ENCODE results near the gene PDE1C. TPM values are rescaled to one million over a fixed set of nuclear protein-coding genes. Genes with fewer than 3 reads are reported as not detected.

The PDE1C gene
- total RNA-seq, 3 donors from 2014 or later: not detected

- ATAC-seq: no peak
Observed at GRCh38 chr7:31917256-31917655, 153.0 kb downstream of the PDE1C start.

GRCh38 chr7:31910191-31910590, 160.0 kb downstream of the PDE1C start:
- H3K27me3 Mint-ChIP-seq (ENCODE audit: low read depth): no peaks in the 10 kb centered on the region

More at GRCh38 chr7:31917256-31917655, 153.0 kb downstream of the PDE1C start:
- DNase-seq: no peak
- Mint-ChIP-seq H3K9me3 (no peaks in the 10 kb centered on the region), H3K27me3 (ENCODE audit: low read depth) (no peaks in the 10 kb centered on the region), H3K4me3 (no peak overlapping the region), H3K36me3 (ENCODE audit: insufficient read depth) (no peaks in the 10 kb centered on the region), H3K4me1 (ENCODE audit: low read depth) (no peaks in the 10 kb centered on the region)

GRCh38 chr7:31906479-31907171, 163.6 kb downstream of the PDE1C start:
- ATAC-seq (no peak), DNase-seq (no peak)
- Mint-ChIP-seq H3K9me3 (no peaks in the 10 kb centered on the region), H3K27me3 (ENCODE audit: low read depth) (no peaks in the 10 kb centered on the region), H3K36me3 (ENCODE audit: insufficient read depth) (no peaks in the 10 kb centered on the region), H3K4me1 (ENCODE audit: low read depth) (no peaks in the 10 kb centered on the region), H3K4me3 (no peak overlapping the region)

More at GRCh38 chr7:31910191-31910590, 160.0 kb downstream of the PDE1C start:
- H3K4me1 Mint-ChIP-seq (ENCODE audit: low read depth): no peaks in the 10 kb centered on the region
- H3K9me3 Mint-ChIP-seq: no peaks in the 10 kb centered on the region
- H3K36me3 Mint-ChIP-seq (ENCODE audit: insufficient read depth): no peaks in the 10 kb centered on the region
- ATAC-seq (no peak), DNase-seq (no peak)
- H3K4me3 Mint-ChIP-seq: no peak overlapping the region

GRCh38 chr7:31903962-31904361, 166.2 kb downstream of the PDE1C start:
- ATAC-seq (no peak), DNase-seq (no peak)
- no peaks in the 10 kb centered on the region for H3K36me3 Mint-ChIP-seq (ENCODE audit: insufficient read depth)
- no peaks in the 10 kb centered on the region for H3K9me3 Mint-ChIP-seq
- no peaks in the 10 kb centered on the region for H3K27me3 Mint-ChIP-seq (ENCODE audit: low read depth)
- no peaks in the 10 kb centered on the region for H3K4me1 Mint-ChIP-seq (ENCODE audit: low read depth)
- H3K4me3 Mint-ChIP-seq: no peak overlapping the region

- Mint-ChIP-seq H3K36me3 (ENCODE audit: insufficient read depth) (no peaks in the 10 kb centered on the region), H3K4me1 (ENCODE audit: low read depth) (no peaks in the 10 kb centered on the region), H3K4me3 (no peak overlapping the region), H3K9me3 (peaks cover 7% of the 10 kb centered on the region), H3K27me3 (ENCODE audit: low read depth) (no peaks in the 10 kb centered on the region)
- ATAC-seq (no peak), DNase-seq (no peak)
Observed at GRCh38 chr7:31899356-31899927, 170.8 kb downstream of the PDE1C start.

- ATAC-seq (no peak), DNase-seq (no peak)
- Mint-ChIP-seq H3K9me3 (peaks cover 7% of the 10 kb centered on the region), H3K36me3 (ENCODE audit: insufficient read depth) (no peaks in the 10 kb centered on the region), H3K27me3 (ENCODE audit: low read depth) (no peaks in the 10 kb centered on the region), H3K4me3 (no peak overlapping the region), H3K4me1 (ENCODE audit: low read depth) (no peaks in the 10 kb centered on the region)
Observed at GRCh38 chr7:31896925-31897324, 173.3 kb downstream of the PDE1C start.

- H3K27me3 Mint-ChIP-seq (ENCODE audit: low read depth): no peaks in the 10 kb centered on the region
- DNase-seq (no peak), ATAC-seq (no peak)
- H3K4me1 Mint-ChIP-seq (ENCODE audit: low read depth): no peaks in the 10 kb centered on the region
- H3K36me3 Mint-ChIP-seq (ENCODE audit: insufficient read depth): no peaks in the 10 kb centered on the region
- H3K9me3 Mint-ChIP-seq: peaks cover 7% of the 10 kb centered on the region
- no peak overlapping the region for H3K4me3 Mint-ChIP-seq
Observed at GRCh38 chr7:31894308-31894707, 175.9 kb downstream of the PDE1C start.

GRCh38 chr7:31893365-31893764, 176.8 kb downstream of the PDE1C start:
- no peak overlapping the region for H3K4me3 Mint-ChIP-seq
- no peaks in the 10 kb centered on the region for H3K27me3 Mint-ChIP-seq (ENCODE audit: low read depth)
- peaks cover 7% of the 10 kb centered on the region for H3K9me3 Mint-ChIP-seq
- DNase-seq (no peak), ATAC-seq (no peak)
- no peaks in the 10 kb centered on the region for H3K4me1 Mint-ChIP-seq (ENCODE audit: low read depth)
- H3K36me3 Mint-ChIP-seq (ENCODE audit: insufficient read depth): no peaks in the 10 kb centered on the region

- Mint-ChIP-seq H3K9me3 (peaks cover 7% of the 10 kb centered on the region), H3K4me3 (no peak overlapping the region), H3K4me1 (ENCODE audit: low read depth) (no peaks in the 10 kb centered on the region), H3K36me3 (ENCODE audit: insufficient read depth) (no peaks in the 10 kb centered on the region), H3K27me3 (ENCODE audit: low read depth) (no peaks in the 10 kb centered on the region)
- DNase-seq (no peak), ATAC-seq (no peak)
Observed at GRCh38 chr7:31892099-31892829, 177.9 kb downstream of the PDE1C start.

GRCh38 chr7:31890766-31891165, 179.4 kb downstream of the PDE1C start:
- H3K27me3 Mint-ChIP-seq (ENCODE audit: low read depth): no peaks in the 10 kb centered on the region
- H3K9me3 Mint-ChIP-seq: peaks cover 14% of the 10 kb centered on the region
- H3K4me1 Mint-ChIP-seq (ENCODE audit: low read depth): no peaks in the 10 kb centered on the region
- ATAC-seq: no peak
- no peaks in the 10 kb centered on the region for H3K36me3 Mint-ChIP-seq (ENCODE audit: insufficient read depth)
- DNase-seq: no peak
- no peak overlapping the region for H3K4me3 Mint-ChIP-seq

- Mint-ChIP-seq H3K4me1 (ENCODE audit: low read depth) (no peaks in the 10 kb centered on the region), H3K27me3 (ENCODE audit: low read depth) (no peaks in the 10 kb centered on the region), H3K9me3 (peaks cover 11% of the 10 kb centered on the region), H3K36me3 (ENCODE audit: insufficient read depth) (no peaks in the 10 kb centered on the region), H3K4me3 (no peak overlapping the region)
- no peak for DNase-seq
- ATAC-seq: no peak
Observed at GRCh38 chr7:31890198-31890597, 180.0 kb downstream of the PDE1C start.

- DNase-seq (no peak), ATAC-seq (no peak)
- no peaks in the 10 kb centered on the region for H3K27me3 Mint-ChIP-seq (ENCODE audit: low read depth)
- H3K36me3 Mint-ChIP-seq (ENCODE audit: insufficient read depth): no peaks in the 10 kb centered on the region
- no peaks in the 10 kb centered on the region for H3K4me1 Mint-ChIP-seq (ENCODE audit: low read depth)
- peaks cover 11% of the 10 kb centered on the region for H3K9me3 Mint-ChIP-seq
- H3K4me3 Mint-ChIP-seq: no peak overlapping the region
Observed at GRCh38 chr7:31887006-31887405, 183.2 kb downstream of the PDE1C start.

- Mint-ChIP-seq H3K9me3 (peaks cover 20% of the 10 kb centered on the region), H3K27me3 (ENCODE audit: low read depth) (no peaks in the 10 kb centered on the region), H3K4me1 (ENCODE audit: low read depth) (no peaks in the 10 kb centered on the region), H3K36me3 (ENCODE audit: insufficient read depth) (no peaks in the 10 kb centered on the region), H3K4me3 (no peak overlapping the region)
- ATAC-seq: no peak
- no peak for DNase-seq
Observed at GRCh38 chr7:31885171-31885570, 185.0 kb downstream of the PDE1C start.

- ATAC-seq (no peak), DNase-seq (no peak)
- Mint-ChIP-seq H3K4me3 (no peak overlapping the region), H3K9me3 (peaks cover 20% of the 10 kb centered on the region), H3K36me3 (ENCODE audit: insufficient read depth) (no peaks in the 10 kb centered on the region), H3K27me3 (ENCODE audit: low read depth) (no peaks in the 10 kb centered on the region), H3K4me1 (ENCODE audit: low read depth) (no peaks in the 10 kb centered on the region)
Observed at GRCh38 chr7:31883761-31884164, 186.4 kb downstream of the PDE1C start.

GRCh38 chr7:31882187-31882586, 188.0 kb downstream of the PDE1C start:
- no peak for DNase-seq
- Mint-ChIP-seq H3K36me3 (ENCODE audit: insufficient read depth) (no peaks in the 10 kb centered on the region), H3K4me1 (ENCODE audit: low read depth) (no peaks in the 10 kb centered on the region), H3K9me3 (peaks cover 20% of the 10 kb centered on the region), H3K4me3 (no peak overlapping the region), H3K27me3 (ENCODE audit: low read depth) (no peaks in the 10 kb centered on the region)
- no peak for ATAC-seq

All from activated T-cell treated with anti-CD3 and anti-CD28 coated beads, Interleukin-2, amount 50 U/mL, for 4 hours (primary cell).